Cardiac muscle cell (in vitro differentiated cells and primary cell): ENCODE data around the gene ZNF483. TPM values are rescaled to one million over a fixed set of nuclear protein-coding genes. Genes with fewer than 3 reads are reported as not detected.
"Not testable (repeated sequence)": the region's sequence is repeated elsewhere in the genome, so short reads cannot be mapped to it uniquely, and the experiment has no call there.

Experiments used
- DNase-seq, 2 donors: peaks; one replicate each; pipeline versions ENCODE4 v3.0.0 to v3.0.0-alpha.2; 2010 to 2017; ENCODE audit warnings: low read depth in 1 of 2, low spot score in 1 of 2
- H3K27ac ChIP-seq: fragments of 200-600 bp; sonication (generic); 2 replicates; pipeline ENCODE4 v1.5.1; 2016
- H3K27me3 ChIP-seq: fragments of 200-600 bp; sonication (generic); 2 replicates; pipeline ENCODE4 v1.6.0; 2016; ENCODE audit warnings: control low read depth
- H3K36me3 ChIP-seq: fragments of 200-600 bp; sonication (generic); 2 replicates; pipeline ENCODE4 v1.5.1; 2016; ENCODE audit warnings: control low read depth
- H3K4me1 ChIP-seq: fragments of 200-600 bp; sonication (generic); 2 replicates; pipeline ENCODE4 v1.8.1; 2017; ENCODE audit warnings: low read depth, mild to moderate bottlenecking, mixed run types
- H3K4me3 ChIP-seq: fragments of 200-600 bp; sonication (generic); 2 replicates; pipeline ENCODE4 v1.5.1; 2016; ENCODE audit warnings: mild to moderate bottlenecking
- H3K9me3 ChIP-seq: fragments of 200-600 bp; sonication (generic); 2 replicates; pipeline ENCODE4 v1.5.1; 2017; ENCODE audit warnings: low read depth, mild to moderate bottlenecking, control low read depth
- CTCF ChIP-seq: IDR thresholded peaks from 2 replicates; pipeline ENCODE4 v1.5.1; 2012; ENCODE audit warnings: low read depth, mild to moderate bottlenecking, low read length
- polyA plus RNA-seq: library from polyadenylated mRNA; unstranded; fragments of >200 nt; fragmentation: Nextera tagmentation; extraction: Ambion mirVana; gene quantifications from 2 replicates; pipeline ENCODE4 v1.2.1, GENCODE V29; 2016
- total RNA-seq: library from RNA; depleted of rRNA; stranded (reverse); fragments of >200 nt; gene quantifications from 2 replicates; pipeline ENCODE4 v1.2.3, GENCODE V29; 2016

Gene ZNF483
- total and polyA plus RNA-seq, 2 experiments from 2014 or later, result 2.2 to 7.2 TPM

GRCh38 chr9:111483439-111483857 lies 41.5 kb upstream of the ZNF483 start:
- H3K4me1 ChIP-seq, result peaks cover 6% of the 10 kb centered on the region
- no peak for TF ChIP-seq CTCF
- DNase-seq, result peak in 1 of 2 donors; percentile 73
- H3K4me3 ChIP-seq, result peak overlapping the region; percentile 95
- peak overlapping the region; percentile 96 for H3K27ac ChIP-seq
- no peaks in the 10 kb centered on the region for H3K27me3 ChIP-seq
- H3K9me3 ChIP-seq, result no peaks in the 10 kb centered on the region
- no peaks in the 10 kb centered on the region for H3K36me3 ChIP-seq

- no peaks in the 10 kb centered on the region for H3K36me3 ChIP-seq
- no peak for TF ChIP-seq CTCF
- no peaks in the 10 kb centered on the region for H3K27me3 ChIP-seq
These were observed 41.0 kb upstream of the ZNF483 start, which contains the start of gene ECPAS for GRCh38 chr9:111483858-111484571. Gene ECPAS (minus strand): TSS chr9:111484383. CDS start chr9:111472918, 11,465 bp downstream.

DNA sequence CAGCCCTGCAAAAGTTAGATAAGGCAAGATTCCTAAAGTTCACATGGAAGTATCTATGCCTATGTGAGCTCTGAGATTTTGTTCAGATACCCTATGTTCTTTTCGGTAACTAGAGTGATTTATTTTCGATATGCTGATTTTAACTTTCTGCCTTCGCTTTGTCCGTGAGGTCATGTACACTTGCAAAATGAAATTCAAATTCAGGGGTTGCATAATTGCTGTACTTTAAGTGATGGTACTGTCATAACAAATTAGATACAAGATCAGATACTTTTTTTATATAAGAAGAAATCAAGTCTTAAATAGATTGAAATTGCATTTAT lies 40.4 kb upstream of the ZNF483 start:
- no peaks in the 10 kb centered on the region for H3K9me3 ChIP-seq
- no peaks in the 10 kb centered on the region for H3K36me3 ChIP-seq
- no peaks in the 10 kb centered on the region for H3K27me3 ChIP-seq
- H3K4me1 ChIP-seq, result peaks cover 6% of the 10 kb centered on the region
- TF ChIP-seq CTCF, result no peak
- H3K4me3 ChIP-seq, result peak overlapping the region; percentile 95
- DNase-seq, result no peak
- peak overlapping the region; percentile 96 for H3K27ac ChIP-seq

More at GRCh38 chr9:111483858-111484571, 41.0 kb upstream of the ZNF483 start, which contains the start of gene ECPAS:
- H3K9me3 ChIP-seq, result no peaks in the 10 kb centered on the region
- H3K4me1 ChIP-seq, result peaks cover 6% of the 10 kb centered on the region
- peak; percentile 83 to 87 for DNase-seq
- H3K27ac ChIP-seq, result peak within 1 kb of the TSS; percentile 96
- H3K4me3 ChIP-seq, result peak within 1 kb of the TSS; percentile 95

DNA sequence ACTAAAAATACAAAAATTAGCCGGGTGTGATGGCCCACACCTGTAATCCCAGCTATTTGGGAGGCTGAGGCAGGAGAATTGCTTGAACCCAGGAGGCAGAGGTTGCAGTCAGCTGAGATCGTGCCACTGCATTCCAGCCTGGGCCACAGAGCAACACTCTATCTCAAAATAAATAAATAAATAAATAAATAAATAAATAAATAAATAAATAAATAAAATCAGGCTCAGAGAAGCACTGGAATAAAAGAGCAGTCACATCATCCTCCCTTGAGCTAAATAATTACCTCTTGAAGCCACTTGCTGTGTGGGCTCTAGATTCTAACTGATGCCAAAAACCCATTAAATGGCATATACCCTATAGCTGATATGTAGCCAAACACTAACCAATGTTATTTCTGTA lies 27.8 kb upstream of the ZNF483 start:
- H3K4me3 ChIP-seq, H3K4me1 ChIP-seq, H3K27ac ChIP-seq, H3K9me3 ChIP-seq, H3K27me3 ChIP-seq, DNase-seq, H3K36me3 ChIP-seq: not testable (repeated sequence)

GRCh38 chr9:111501005-111501562 lies 23.9 kb upstream of the ZNF483 start:
- H3K27ac ChIP-seq, result no peak overlapping the region
- H3K9me3 ChIP-seq, result no peaks in the 10 kb centered on the region
- H3K27me3 ChIP-seq, result no peaks in the 10 kb centered on the region
- TF ChIP-seq CTCF, result no peak
- H3K4me1 ChIP-seq, result no peaks in the 10 kb centered on the region
- no peaks in the 10 kb centered on the region for H3K36me3 ChIP-seq
- H3K4me3 ChIP-seq, result no peak overlapping the region
- DNase-seq, result no peak

DNA sequence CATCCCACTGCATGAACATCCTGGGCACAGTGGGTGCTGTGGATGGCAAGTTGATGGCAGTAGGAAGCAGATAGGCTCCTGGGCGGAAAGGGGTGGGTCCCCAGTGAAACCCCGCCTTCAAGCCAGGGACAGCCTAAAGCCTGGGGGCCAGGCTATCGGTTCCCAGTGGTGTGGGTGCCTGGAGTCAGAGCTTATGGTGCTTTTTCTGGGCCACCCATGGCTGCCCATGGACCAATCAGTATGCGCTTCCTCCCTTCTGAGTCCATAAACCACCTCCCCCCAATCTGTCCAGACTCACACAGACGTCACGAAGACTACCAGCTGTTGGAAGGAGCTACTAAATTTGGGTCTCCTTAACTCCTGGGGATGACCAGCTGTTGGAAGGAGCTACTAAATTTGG lies 23.3 kb upstream of the ZNF483 start:
- no peak for TF ChIP-seq CTCF
- H3K27ac ChIP-seq, result no peak overlapping the region
- no peaks in the 10 kb centered on the region for H3K36me3 ChIP-seq
- H3K27me3 ChIP-seq, result no peaks in the 10 kb centered on the region
- no peaks in the 10 kb centered on the region for H3K9me3 ChIP-seq
- DNase-seq, result no peak
- no peaks in the 10 kb centered on the region for H3K4me1 ChIP-seq
- H3K4me3 ChIP-seq, result no peak overlapping the region
